ENCODE results near the gene STUM.
"Not testable (repeated sequence)": the region's sequence is repeated elsewhere in the genome, so short reads cannot be mapped to it uniquely, and the experiment has no call there.

Gene STUM

GRCh38 chr1:226604560-226605317 lies 56.2 kb downstream of the STUM start:
- no peak for DNase-seq (ENCODE audit: low spot score)

- DNase-seq (ENCODE audit: low spot score) = no peak
Measured at GRCh38 chr1:226605318-226605950, 56.9 kb downstream of the STUM start.

GRCh38 chr1:226606311-226607267 lies 58.0 kb downstream of the STUM start:
- no peak for DNase-seq (ENCODE audit: low spot score)

GRCh38 chr1:226607268-226607660 lies 58.7 kb downstream of the STUM start:
- DNase-seq (ENCODE audit: low spot score) = no peak

GRCh38 chr1:226607821-226608220 lies 59.3 kb downstream of the STUM start:
- DNase-seq (ENCODE audit: low spot score) = no peak

- no peak for DNase-seq (ENCODE audit: low spot score)
Measured at GRCh38 chr1:226608699-226609505, 60.3 kb downstream of the STUM start.

- DNase-seq (ENCODE audit: low spot score) = peak; percentile 59
Measured at GRCh38 chr1:226609836-226610455, 61.4 kb downstream of the STUM start.

GRCh38 chr1:226610671-226611070 lies 62.1 kb downstream of the STUM start:
- peak; percentile 40 for DNase-seq (ENCODE audit: low spot score)

GRCh38 chr1:226611301-226611700 lies 62.7 kb downstream of the STUM start:
- DNase-seq (ENCODE audit: low spot score) = peak; percentile 33

GRCh38 chr1:226611980-226612379 lies 63.4 kb downstream of the STUM start:
- not testable (repeated sequence) for DNase-seq (ENCODE audit: low spot score)

GRCh38 chr1:226615876-226616275 lies 67.3 kb downstream of the STUM start:
- peak; percentile 26 for DNase-seq (ENCODE audit: low spot score)

GRCh38 chr1:226616636-226617035 lies 68.1 kb downstream of the STUM start:
- peak; percentile 36 for DNase-seq (ENCODE audit: low spot score)

GRCh38 chr1:226617109-226617508 lies 68.5 kb downstream of the STUM start:
- DNase-seq (ENCODE audit: low spot score) = peak; percentile 44

- DNase-seq (ENCODE audit: low spot score) = not testable (repeated sequence)
Measured at GRCh38 chr1:226617719-226618118, 69.2 kb downstream of the STUM start.

- DNase-seq (ENCODE audit: low spot score) = peak; percentile 45
Measured at GRCh38 chr1:226618380-226618779, 69.8 kb downstream of the STUM start.

- peak; percentile 22 for DNase-seq (ENCODE audit: low spot score)
Measured at GRCh38 chr1:226619031-226619430, 70.5 kb downstream of the STUM start.

- DNase-seq (ENCODE audit: low spot score) = no peak
Measured at GRCh38 chr1:226622012-226622411, 73.4 kb downstream of the STUM start.

- DNase-seq (ENCODE audit: low spot score) = no peak
Measured at GRCh38 chr1:226624526-226624925, 76.0 kb downstream of the STUM start.

GRCh38 chr1:226625326-226625725 lies 76.8 kb downstream of the STUM start:
- DNase-seq (ENCODE audit: low spot score) = no peak

- DNase-seq (ENCODE audit: low spot score) = peak; percentile 47
Measured at GRCh38 chr1:226625832-226626576, 77.4 kb downstream of the STUM start.
